RWPE1 (cell line): ENCODE results near the gene ARFRP1.

Experiments
- CTCF ChIA-PET: fragments of 350-600 bp; sonication (Branson Sonifier 250); formaldehyde crosslinking; extraction: SDS; loops from one replicate; lab custom pipeline; 2021; lab: Yijun Ruan, JAX
- POLR2A ChIA-PET: fragments of 400-600 bp; formaldehyde crosslinking; extraction: SDS; loops from one replicate; lab custom pipeline; 2020; ENCODE audit warnings: antibody characterized with exemption; ENCODE audit not compliant: low non-redundant PET; lab: Yijun Ruan, JAX
- DNase-seq: peaks from one replicate; pipeline ENCODE4 v3.0.0; 2012; ENCODE audit warnings: low spot score
- H3K27ac ChIP-seq: fragments of 450-650 bp; 2 replicates; pipeline ENCODE4 v1.5.1; 2017
- CTCF ChIP-seq: fragments of 450-650 bp; conservative IDR thresholded peaks from 2 replicates; pipeline ENCODE4 v1.5.1; 2017; ENCODE audit warnings: low read depth, mild to moderate bottlenecking

ARFRP1 gene

DNA sequence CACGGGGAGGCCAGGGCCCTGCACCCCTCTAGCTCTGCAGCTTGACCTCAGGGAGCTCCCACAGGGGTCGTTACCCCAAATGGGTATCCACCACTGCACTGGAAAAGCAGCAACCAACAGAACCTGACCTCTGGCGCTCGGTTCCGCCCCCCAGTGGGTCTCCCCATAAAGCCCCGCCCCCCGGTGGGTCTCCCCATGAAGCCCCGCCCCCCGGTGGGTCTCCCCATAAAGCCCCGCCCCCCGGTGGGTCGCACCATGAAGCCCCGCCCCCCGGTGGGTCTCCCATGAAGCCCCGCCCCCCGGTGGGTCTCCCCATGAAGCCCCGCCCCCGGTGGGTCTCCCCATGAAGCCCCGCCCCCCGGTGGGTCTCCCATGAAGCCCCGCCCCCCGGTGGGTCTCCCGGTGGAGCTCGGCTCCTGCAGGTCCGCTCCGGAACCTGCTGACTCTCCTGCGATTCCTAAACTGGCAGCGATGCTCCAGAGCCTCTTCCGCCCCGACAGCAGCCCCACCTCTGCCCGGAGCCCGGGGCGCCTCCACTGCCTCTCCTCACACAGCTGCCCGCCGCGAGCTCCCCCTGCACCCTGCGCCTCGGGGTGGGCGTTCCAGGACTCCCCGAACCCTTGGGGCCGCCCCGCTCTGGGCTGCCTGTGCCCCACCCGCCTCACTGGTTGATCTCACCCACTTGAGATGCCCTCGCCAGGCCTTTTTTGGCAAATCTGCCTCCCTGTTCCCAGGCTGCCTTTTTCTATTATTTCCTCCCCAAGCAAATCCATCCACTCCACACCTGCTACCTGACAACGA lies 43.9 kb upstream of the ARFRP1 start:
- CTCF ChIA-PET = interaction anchor here (0.7 kb wide), 1 partner anchor 9 kb away, joined by 3 read pairs; no protein-coding TSS in a partner anchor
- TF ChIP-seq CTCF = no peak
- DNase-seq = no peak
- POLR2A ChIA-PET = no interaction called here
- peak overlapping the region; percentile 14; the same call in 1 of the 2 replicates for H3K27ac ChIP-seq

- TF ChIP-seq CTCF = no peak
- no peak for DNase-seq
- CTCF ChIA-PET = no interaction called here
- POLR2A ChIA-PET = no interaction called here
- H3K27ac ChIP-seq = peak overlapping the region; percentile 1; the same call in 1 of the 2 replicates
Measured at GRCh38 chr20:63750807-63751470, 43.2 kb upstream of the ARFRP1 start.

- DNase-seq = no peak
- POLR2A ChIA-PET = no interaction called here
- H3K27ac ChIP-seq = peak overlapping the region; percentile 1; the same call in 1 of the 2 replicates
- CTCF ChIA-PET = interaction anchor here (0.6 to 0.7 kb wide), 3 partner anchors 12 to 57 kb away, joined by 3 to 4 read pairs (median 3); no protein-coding TSS in a partner anchor
- no peak for TF ChIP-seq CTCF
Measured at GRCh38 chr20:63749597-63750508, 42.1 kb upstream of the ARFRP1 start.

GRCh38 chr20:63748934-63749270 lies 41.1 kb upstream of the ARFRP1 start:
- H3K27ac ChIP-seq = peak overlapping the region; percentile 7; the same call in 1 of the 2 replicates
- no peak for TF ChIP-seq CTCF
- POLR2A ChIA-PET = no interaction called here
- CTCF ChIA-PET = interaction anchor here (0.5 to 0.7 kb wide), 2 partner anchors 13 to 71 kb away, joined by 3 read pairs; no protein-coding TSS in a partner anchor
- no peak for DNase-seq

DNA sequence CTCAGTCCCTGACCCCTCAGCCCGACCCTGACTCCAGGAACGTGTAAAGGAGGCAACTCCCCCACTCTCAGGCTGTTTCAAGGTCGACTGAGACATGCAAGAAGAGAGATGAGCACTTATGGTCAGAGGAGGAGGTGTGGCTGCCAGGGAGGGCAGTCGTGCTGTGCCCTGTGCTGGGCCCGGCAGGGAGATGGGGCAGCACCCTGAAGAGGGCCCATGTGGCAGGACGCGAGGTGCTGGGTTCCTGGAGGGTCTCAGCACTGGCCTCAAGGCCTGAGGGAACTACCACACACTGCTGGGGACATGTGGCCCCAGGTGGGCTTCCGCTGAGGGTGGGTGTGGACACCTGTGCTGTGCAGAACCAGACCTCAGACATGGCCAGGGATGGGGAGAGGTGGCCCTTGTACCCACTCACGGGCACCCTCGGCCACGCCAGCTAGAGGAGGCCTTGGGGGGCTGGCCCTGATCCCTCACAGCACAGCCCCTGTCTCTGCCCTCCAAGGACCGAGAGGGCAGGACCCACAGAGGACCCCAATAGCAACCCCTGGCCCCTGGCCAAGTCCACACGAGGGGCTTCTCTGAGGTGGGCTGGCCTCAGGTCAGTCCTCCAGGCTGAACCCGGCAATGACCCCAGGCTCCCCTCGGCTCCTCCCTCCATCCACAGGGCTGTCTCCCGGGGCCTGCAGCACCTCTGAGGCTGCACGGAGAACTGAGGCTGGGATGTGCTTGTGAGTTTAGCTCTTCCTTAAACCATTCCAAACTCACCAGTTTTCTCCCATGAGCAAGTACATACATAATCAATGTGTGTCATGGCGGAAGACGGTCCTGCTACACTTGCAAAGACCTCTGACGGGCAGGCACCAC lies 40.5 kb upstream of the ARFRP1 start:
- DNase-seq = no peak
- H3K27ac ChIP-seq = peak overlapping the region; percentile 7; the same call in 1 of the 2 replicates
- POLR2A ChIA-PET = no interaction called here
- CTCF ChIA-PET = interaction anchor here (0.5 kb wide), 1 partner anchor 70 kb away, joined by 3 read pairs; no protein-coding TSS in a partner anchor
- TF ChIP-seq CTCF = no peak
